SK-N-SH (cell line): ENCODE results near the gene PLEKHA6. TPM values are rescaled to one million over a fixed set of nuclear protein-coding genes. Genes with fewer than 3 reads are reported as not detected.

Experiments
- CTCF ChIA-PET: fragments of 300-600, 350-600 bp; formaldehyde crosslinking; extraction: SDS; loops from one replicate; lab custom pipeline; 2021; lab: Yijun Ruan, JAX
- POLR2A ChIA-PET: fragments of 350-600 bp; sonication (Branson Sonifier 250); formaldehyde crosslinking; extraction: SDS; loops from one replicate; lab custom pipeline; 2020; ENCODE audit warnings: antibody characterized with exemption, inconsistent platforms; lab: Yijun Ruan, JAX
- DNase-seq: peaks from one replicate; pipeline ENCODE4 v3.0.0; 2012
- H2AFZ ChIP-seq: fragments of 200-600 bp; sonication (generic); 2 replicates; pipeline ENCODE4 v1.8.1; 2016; ENCODE audit warnings: antibody characterized with exemption, mild to moderate bottlenecking, low read depth
- H3F3A ChIP-seq: fragments of 200-600 bp; sonication (generic); replicated peaks from 2 replicates; pipeline ENCODE3; 2016; ENCODE audit warnings: antibody characterized with exemption, mild to moderate bottlenecking; ENCODE audit not compliant: insufficient read depth
- H3K27ac ChIP-seq, 2 experiments: fragments of 200-500 bp in 1 of 2; fragments of 200-600 bp in 1 of 2; sonication (Bioruptor generic) in 1 of 2; sonication (generic), shearing (Covaris generic) in 1 of 2; 2 replicates each; pipeline versions ENCODE4 v1.5.1 to v1.6.1; 2014 to 2016; ENCODE audit warnings: low read depth in 2 of 2, inconsistent platforms in 1 of 2, low read length in 1 of 2, mild to moderate bottlenecking in 1 of 2, mixed read lengths in 1 of 2
- H3K27me3 ChIP-seq: fragments of 200-600 bp; sonication (generic), shearing (Covaris generic); 2 replicates; pipeline ENCODE4 v1.6.1; 2016; ENCODE audit warnings: mixed run types; ENCODE audit not compliant: insufficient read depth
- H3K36me3 ChIP-seq, 2 experiments: fragments of 200-500 bp in 1 of 2; fragments of 200-600 bp in 1 of 2; sonication (Bioruptor generic) in 1 of 2; sonication (generic) in 1 of 2; replicated peaks in 1 of 2; 2 replicates each; pipeline versions ENCODE3 to v1.5.1; 2014 to 2016; ENCODE audit warnings: low read length in 1 of 2, mild to moderate bottlenecking in 1 of 2; ENCODE audit not compliant: insufficient read depth in 2 of 2, control insufficient read depth in 1 of 2
- H3K4me1 ChIP-seq, 2 experiments: fragments of 200-500 bp in 1 of 2; fragments of 200-600 bp in 1 of 2; sonication (Bioruptor generic) in 1 of 2; sonication (generic), shearing (Covaris generic) in 1 of 2; 2 replicates each; pipeline versions ENCODE4 v1.5.1 to v1.6.1; 2014 to 2016; ENCODE audit warnings: low read depth in 1 of 2, low read length in 1 of 2, mixed run types in 1 of 2; ENCODE audit not compliant: insufficient read depth in 2 of 2, control insufficient read depth in 1 of 2
- H3K4me2 ChIP-seq: fragments of 200-600 bp; sonication (generic), shearing (Covaris generic); 2 replicates; pipeline ENCODE4 v1.6.1; 2017; ENCODE audit warnings: mixed run types
- H3K4me3 ChIP-seq, 2 experiments: fragments of 200-500 bp in 1 of 2; fragments of 200-600 bp in 1 of 2; sonication (Bioruptor generic) in 1 of 2; sonication (generic), shearing (Covaris generic) in 1 of 2; 2 replicates each; pipeline versions ENCODE4 v1.5.1 to v1.8.1; 2014 to 2016; ENCODE audit warnings: low read depth in 2 of 2, inconsistent platforms in 1 of 2, low read length in 1 of 2, mild to moderate bottlenecking in 1 of 2, mixed read lengths in 1 of 2, moderate library complexity in 1 of 2
- H3K79me2 ChIP-seq: fragments of 200-600 bp; sonication (generic); 2 replicates; pipeline ENCODE4 v1.8.1; 2017; ENCODE audit warnings: mild to moderate bottlenecking; ENCODE audit not compliant: insufficient read depth
- H3K9ac ChIP-seq: fragments of 200-600 bp; sonication (generic); 2 replicates; pipeline ENCODE4 v1.6.1; 2017; ENCODE audit warnings: mixed run types
- H3K9me2 ChIP-seq: fragments of 200-600 bp; sonication (generic); 2 replicates; pipeline ENCODE4 v1.6.1; 2017; ENCODE audit warnings: mixed run types
- H3K9me3 ChIP-seq: fragments of 200-600 bp; sonication (generic); 2 replicates; pipeline ENCODE4 v1.6.1; 2017; ENCODE audit warnings: mixed run types, mild to moderate bottlenecking, moderate library complexity
- H4K20me1 ChIP-seq: fragments of 200-600 bp; sonication (generic); 2 replicates; pipeline ENCODE4 v1.6.1; 2017; ENCODE audit warnings: mild to moderate bottlenecking, mixed run types; ENCODE audit not compliant: insufficient read depth
- CHD2 ChIP-seq: fragments of 150-350 bp; IDR thresholded peaks from 2 replicates; pipeline ENCODE4 v1.6.1; 2018; ENCODE audit warnings: low read length; ENCODE audit not compliant: partially characterized antibody
- EP300 ChIP-seq, 2 experiments: IDR thresholded peaks; 2 replicates each; pipeline versions ENCODE4 v1.4.0 to v1.6.1; 2012; ENCODE audit warnings: borderline replicate concordance in 1 of 2, low read depth in 1 of 2, low read length in 1 of 2
- EZH2phosphoT487 ChIP-seq: fragments of 200-600 bp; sonication (generic); IDR thresholded peaks from 2 replicates; pipeline ENCODE4 v1.6.1; 2017; ENCODE audit warnings: low read depth, mixed run types, mild to moderate bottlenecking, antibody characterized with exemption, moderate library complexity, borderline replicate concordance
- GABPA ChIP-seq: IDR thresholded peaks from 2 replicates; pipeline ENCODE4 v1.4.0; 2012; ENCODE audit warnings: low read depth, mild to moderate bottlenecking
- GATA2 ChIP-seq: sonication (generic); formaldehyde crosslinking; IDR thresholded peaks from 2 replicates; pipeline ENCODE4 v1.5.0; 2020; ENCODE audit warnings: mild to moderate bottlenecking, missing genetic modification reagents
- JUND ChIP-seq: IDR thresholded peaks from 2 replicates; pipeline ENCODE4 v1.4.0; 2012
- MXI1 ChIP-seq: IDR thresholded peaks from 2 replicates; pipeline ENCODE4 v1.6.1; 2012; ENCODE audit warnings: mild to moderate bottlenecking, low read depth, low read length, improper control_type of control experiment
- NFIC ChIP-seq: IDR thresholded peaks from 2 replicates; pipeline ENCODE4 v1.4.0; 2012; ENCODE audit warnings: borderline replicate concordance
- PBX3 ChIP-seq: IDR thresholded peaks from 2 replicates; pipeline ENCODE4; 2012
- REST ChIP-seq: IDR thresholded peaks from 2 replicates; pipeline ENCODE4 v1.6.1; 2012; ENCODE audit warnings: mild to moderate bottlenecking, low read depth, low read length, moderate library complexity
- RFX5 ChIP-seq: IDR thresholded peaks from 2 replicates; pipeline ENCODE4 v1.6.1; 2012; ENCODE audit warnings: mild to moderate bottlenecking, improper control_type of control experiment, low read length
- RXRA ChIP-seq: IDR thresholded peaks from 2 replicates; pipeline ENCODE4 v1.4.0; 2012; ENCODE audit warnings: low read depth, mild to moderate bottlenecking, borderline replicate concordance
- SIN3A ChIP-seq: IDR thresholded peaks from 2 replicates; pipeline ENCODE4 v1.6.1; 2012; ENCODE audit warnings: low read depth, mild to moderate bottlenecking, low read length, moderate library complexity, borderline replicate concordance
- SMC3 ChIP-seq: IDR thresholded peaks from 2 replicates; pipeline ENCODE4 v1.6.1; 2012; ENCODE audit warnings: low read depth, low read length, improper control_type of control experiment
- TCF12 ChIP-seq: IDR thresholded peaks from 2 replicates; pipeline ENCODE4 v1.4.0; 2012
- USF2 ChIP-seq: fragments of 150-350 bp; IDR thresholded peaks from 2 replicates; pipeline ENCODE4 v1.6.1; 2017; ENCODE audit warnings: antibody characterized with exemption, low read length, low read depth, borderline replicate concordance
- WGBS: methylation state at CpG from one replicate; pipeline ENCODE4 v1.1.6; 2017; ENCODE audit warnings: low lambda C conversion rate; 5-methylcytosine and 5-hydroxymethylcytosine counted together
- polyA plus RNA-seq, 3 experiments: library from polyadenylated mRNA; depleted of rRNA; stranded (reverse); fragments of >200 nt; gene quantifications; 2 replicates each; pipeline ENCODE4 v1.2.3, GENCODE V29; 2012

PLEKHA6 gene
- polyA plus RNA-seq, 1 of the 3 experiments (the other 2 are of a cell fraction): 1.2 TPM

- TF ChIP-seq USF2: no peak
- no peak for TF ChIP-seq GATA2
Measured at GRCh38 chr1:204406621-204407020, 46.9 kb upstream of the PLEKHA6 start (continued).

- no peak overlapping the region for H3K27ac ChIP-seq
- DNase-seq: no peak
- peaks cover 7% of the 10 kb centered on the region for H3F3A ChIP-seq
- peak overlapping the region; percentile 18 to 78 for H3K4me3 ChIP-seq
- H3K4me1 ChIP-seq: peaks cover 9 to 18% of the 10 kb centered on the region in 2 experiments; a peak in 3 of 4 replicates
- TF ChIP-seq NFIC (no peak), CHD2 (no peak), GABPA (no peak), MXI1 (no peak), TCF12 (no peak), SIN3A (no peak), EZH2phosphoT487 (no peak), RXRA (no peak), PBX3 (no peak), GATA2 (no peak), SMC3 (no peak), RFX5 (no peak), REST (no peak), JUND (no peak), EP300 (IDR thresholded peaks at IDR 0.05; ENCODE audit: borderline replicate concordance in 1 of 2, low read depth in 1 of 2, low read length in 1 of 2) (no peak)
- CTCF ChIA-PET: interaction anchor here (0.7 to 5.8 kb wide), 5 partner anchors 8 to 298 kb away, joined by 3 to 60 read pairs (median 4); no protein-coding TSS in a partner anchor
- POLR2A ChIA-PET: no interaction called here
- H4K20me1 ChIP-seq: peaks cover 96% of the 10 kb centered on the region
- H3K36me3 ChIP-seq: peaks cover 72 to 83% of the 10 kb centered on the region in 2 experiments
- H3K9ac ChIP-seq: no peak overlapping the region
- no peaks in the 10 kb centered on the region for H3K27me3 ChIP-seq
- WGBS: 49% methylated on average over 2 of the region's 2 CpGs
- H3K4me2 ChIP-seq: peak overlapping the region; percentile 83; the same call in 1 of the 2 replicates
- H2AFZ ChIP-seq: no peak overlapping the region
- no peaks in the 10 kb centered on the region for H3K9me2 ChIP-seq
- peaks cover 100% of the 10 kb centered on the region for H3K79me2 ChIP-seq
- H3K9me3 ChIP-seq: no peaks in the 10 kb centered on the region
Measured at GRCh38 chr1:204405988-204406387, 46.3 kb upstream of the PLEKHA6 start.
